CD4-positive, alpha-beta T cell (primary cell): ENCODE data around the gene SEPTIN14. TPM values are rescaled to one million over a fixed set of nuclear protein-coding genes. Genes with fewer than 3 reads are reported as not detected.
"Not testable (repeated sequence)": the region's sequence is repeated elsewhere in the genome, so short reads cannot be mapped to it uniquely, and the experiment has no call there.

Experiments used
- ATAC-seq: fragments of 200-7000 bp; cut with Tn5 transposase; one replicate; pipeline ENCODE4 v1.10.0; 2022; ENCODE audit warnings: mild to moderate bottlenecking; ENCODE audit not compliant: poor library complexity
- CTCF ChIA-PET: fragments of 350-600 bp; sonication (Branson Sonifier 250); formaldehyde crosslinking; loops from one replicate; lab custom pipeline; 2021; ENCODE audit warnings: antibody characterized with exemption, inconsistent platforms; lab: Charles Lee
- POLR2A ChIA-PET: fragments of 350-600 bp; sonication (Branson Sonifier 250); formaldehyde crosslinking; loops from one replicate; lab custom pipeline; 2021; ENCODE audit warnings: antibody characterized with exemption, inconsistent platforms; lab: Charles Lee
- DNase-seq, 14 experiments: peaks; one replicate each; pipeline ENCODE4 v3.0.0-alpha.2; 2013 to 2020; ENCODE audit warnings: mixed read lengths in 2 of 14
- H3K27ac ChIP-seq, 2 donors: one replicate each; pipeline versions ENCODE4 v1.5.1 to v1.7.0; 2013; ENCODE audit warnings: low read length in 2 of 2, low read depth in 1 of 2, mild to moderate bottlenecking in 1 of 2
- H3K27me3 ChIP-seq, 2 experiments: 1 replicate in 1 of 2; 2 replicates in 1 of 2; pipeline versions ENCODE4 v1.6.1 to v1.7.0; 2013; ENCODE audit warnings: low read length in 2 of 2, control low read depth in 1 of 2, mild to moderate bottlenecking in 1 of 2, moderate library complexity in 1 of 2; ENCODE audit not compliant: insufficient read depth in 2 of 2, control insufficient read depth in 1 of 2
- H3K36me3 ChIP-seq: one replicate; pipeline ENCODE4 v1.6.1; 2013; ENCODE audit warnings: low read length, control low read depth; ENCODE audit not compliant: insufficient read depth
- H3K4me1 ChIP-seq: one replicate; pipeline ENCODE4 v1.6.1; 2013; ENCODE audit warnings: low read length, control low read depth; ENCODE audit not compliant: insufficient read depth
- H3K4me3 ChIP-seq: one replicate; pipeline ENCODE4 v1.5.1; 2013; ENCODE audit warnings: mild to moderate bottlenecking, low read length, moderate library complexity
- H3K9me3 ChIP-seq, 2 experiments: 1 replicate in 1 of 2; 2 replicates in 1 of 2; pipeline versions ENCODE4 v1.6.1 to v1.7.0; 2013; ENCODE audit warnings: low read length in 2 of 2, mild to moderate bottlenecking in 2 of 2, control low read depth in 1 of 2, moderate library complexity in 1 of 2; ENCODE audit not compliant: control insufficient read depth in 1 of 2, insufficient read depth in 1 of 2
- H3K27ac Mint-ChIP-seq: one replicate; pipeline ENCODE4 v1.8.0; 2020; ENCODE audit warnings: mixed read lengths
- H3K27me3 Mint-ChIP-seq: one replicate; pipeline ENCODE4 v1.8.0; 2021; ENCODE audit warnings: mixed read lengths
- H3K36me3 Mint-ChIP-seq: one replicate; pipeline ENCODE4 v1.8.0; 2021; ENCODE audit warnings: low read depth, mixed read lengths
- H3K4me1 Mint-ChIP-seq: one replicate; pipeline ENCODE4 v1.8.0; 2021; ENCODE audit warnings: low read depth, mixed read lengths
- H3K4me3 Mint-ChIP-seq: one replicate; pipeline ENCODE4 v1.8.0; 2020; ENCODE audit warnings: mild to moderate bottlenecking, mixed read lengths
- H3K9me3 Mint-ChIP-seq: one replicate; pipeline ENCODE4 v1.8.0; 2020; ENCODE audit warnings: mixed read lengths
- intact Hi-C, 2 experiments: fragments of 100-400 bp; cut with DNase I in 1 of 2; cut with micrococcal nuclease in 1 of 2; formaldehyde crosslinking; loops; one replicate each; pipeline versions ENCODE4 v1.15.1 to v1.9.0; 2023 to 2025; cut with DNase I, micrococcal nuclease
- total RNA-seq, 174 experiments: library from RNA in 2 of 174; stranded (reverse) in 2 of 174; gene quantifications; one replicate each; pipeline ENCODE4 v1.2.3 and lab custom pipeline; 2021 to 2026
- TF ChIP-seq, protein P1 (sequence below): fragments of 200-600 bp; IDR thresholded peaks from one replicate; pipeline ENCODE4 v1.8.0; 2022; ENCODE audit warnings: antibody characterized with exemption, mild to moderate bottlenecking

Gene SEPTIN14
- total RNA-seq, 2 experiments from 2014 or later, result not detected

DNA sequence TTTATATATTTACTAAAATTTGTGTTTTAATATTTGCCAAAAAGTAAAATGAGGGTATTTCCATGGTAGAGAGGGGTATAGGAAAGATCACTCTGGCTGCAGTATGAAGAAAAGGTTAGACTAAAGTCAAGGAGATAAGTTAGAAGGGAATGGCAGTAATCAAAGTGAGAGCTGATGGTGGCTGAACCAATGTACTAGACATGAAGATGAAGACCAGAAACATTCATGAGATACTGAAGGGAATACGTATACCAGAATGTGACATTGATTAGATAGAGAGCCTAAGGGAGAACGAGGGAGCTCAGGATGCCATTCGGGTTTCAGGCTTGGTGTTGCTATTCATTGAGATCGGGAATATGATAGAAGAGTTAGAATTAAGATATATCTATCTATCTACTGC lies 32.5 kb upstream of the SEPTIN14 start:
- Histone ChIP-seq H3K27ac (no peak overlapping the region), H3K4me3 (no peak overlapping the region), H3K9me3 (peaks cover 0 to 2% of the 10 kb centered on the region in 2 experiments), H3K27me3 (no peaks in the 10 kb centered on the region), H3K36me3 (no peaks in the 10 kb centered on the region), H3K4me1 (no peaks in the 10 kb centered on the region)
- no peaks in the 10 kb centered on the region for H3K9me3 Mint-ChIP-seq
- POLR2A ChIA-PET, result no interaction called here
- TF ChIP-seq, protein P1, sequence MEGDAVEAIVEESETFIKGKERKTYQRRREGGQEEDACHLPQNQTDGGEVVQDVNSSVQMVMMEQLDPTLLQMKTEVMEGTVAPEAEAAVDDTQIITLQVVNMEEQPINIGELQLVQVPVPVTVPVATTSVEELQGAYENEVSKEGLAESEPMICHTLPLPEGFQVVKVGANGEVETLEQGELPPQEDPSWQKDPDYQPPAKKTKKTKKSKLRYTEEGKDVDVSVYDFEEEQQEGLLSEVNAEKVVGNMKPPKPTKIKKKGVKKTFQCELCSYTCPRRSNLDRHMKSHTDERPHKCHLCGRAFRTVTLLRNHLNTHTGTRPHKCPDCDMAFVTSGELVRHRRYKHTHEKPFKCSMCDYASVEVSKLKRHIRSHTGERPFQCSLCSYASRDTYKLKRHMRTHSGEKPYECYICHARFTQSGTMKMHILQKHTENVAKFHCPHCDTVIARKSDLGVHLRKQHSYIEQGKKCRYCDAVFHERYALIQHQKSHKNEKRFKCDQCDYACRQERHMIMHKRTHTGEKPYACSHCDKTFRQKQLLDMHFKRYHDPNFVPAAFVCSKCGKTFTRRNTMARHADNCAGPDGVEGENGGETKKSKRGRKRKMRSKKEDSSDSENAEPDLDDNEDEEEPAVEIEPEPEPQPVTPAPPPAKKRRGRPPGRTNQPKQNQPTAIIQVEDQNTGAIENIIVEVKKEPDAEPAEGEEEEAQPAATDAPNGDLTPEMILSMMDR, result no peak
- intact Hi-C loops, result no loop called here
- ATAC-seq, result no peak
- no peak overlapping the region for H3K4me3 Mint-ChIP-seq
- H3K27ac Mint-ChIP-seq, result no peak overlapping the region
- H3K36me3 Mint-ChIP-seq, result no peaks in the 10 kb centered on the region
- CTCF ChIA-PET, result no interaction called here
- DNase-seq, result no peak
- no peaks in the 10 kb centered on the region for H3K4me1 Mint-ChIP-seq
- no peaks in the 10 kb centered on the region for H3K27me3 Mint-ChIP-seq

DNA sequence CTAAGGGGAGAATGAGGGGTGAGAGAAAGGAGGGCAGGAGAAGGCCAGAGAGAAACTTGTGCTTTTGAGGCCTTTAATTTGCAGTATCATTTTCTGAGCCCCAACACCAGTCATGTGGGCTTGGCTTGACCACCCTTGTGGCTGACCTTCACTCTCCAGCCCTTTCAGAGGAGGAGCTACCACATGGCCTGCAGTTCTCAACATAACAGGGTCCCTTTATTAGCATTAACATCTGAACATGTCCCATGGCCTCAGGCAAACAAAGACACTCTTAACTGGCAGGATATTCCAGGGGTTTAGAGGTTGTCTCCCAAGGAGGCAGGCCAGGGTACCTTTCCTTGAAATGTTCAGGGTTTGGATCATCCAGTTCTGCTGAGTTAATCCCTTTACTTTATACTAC lies 31.4 kb upstream of the SEPTIN14 start:
- no peaks in the 10 kb centered on the region for H3K9me3 Mint-ChIP-seq
- H3K27ac ChIP-seq, result no peak overlapping the region
- no peaks in the 10 kb centered on the region for H3K36me3 Mint-ChIP-seq
- H3K4me3 Mint-ChIP-seq, result no peak overlapping the region
- TF ChIP-seq, protein P1, result no peak
- no peak overlapping the region for H3K27ac Mint-ChIP-seq
- H3K9me3 ChIP-seq, result no peaks in the 10 kb centered on the region
- H3K4me3 ChIP-seq, result no peak overlapping the region
- intact Hi-C loops, result no loop called here
- ATAC-seq (no peak), DNase-seq (no peak)
- no peaks in the 10 kb centered on the region for H3K36me3 ChIP-seq
- H3K4me1 Mint-ChIP-seq, result no peaks in the 10 kb centered on the region
- POLR2A ChIA-PET, result interaction anchor here (0.5 kb wide), 1 partner anchor 94 kb away, joined by 3 read pairs; no protein-coding TSS in a partner anchor
- no peaks in the 10 kb centered on the region for H3K4me1 ChIP-seq
- no peaks in the 10 kb centered on the region for H3K27me3 Mint-ChIP-seq
- H3K27me3 ChIP-seq, result no peaks in the 10 kb centered on the region
- CTCF ChIA-PET, result no interaction called here

DNA sequence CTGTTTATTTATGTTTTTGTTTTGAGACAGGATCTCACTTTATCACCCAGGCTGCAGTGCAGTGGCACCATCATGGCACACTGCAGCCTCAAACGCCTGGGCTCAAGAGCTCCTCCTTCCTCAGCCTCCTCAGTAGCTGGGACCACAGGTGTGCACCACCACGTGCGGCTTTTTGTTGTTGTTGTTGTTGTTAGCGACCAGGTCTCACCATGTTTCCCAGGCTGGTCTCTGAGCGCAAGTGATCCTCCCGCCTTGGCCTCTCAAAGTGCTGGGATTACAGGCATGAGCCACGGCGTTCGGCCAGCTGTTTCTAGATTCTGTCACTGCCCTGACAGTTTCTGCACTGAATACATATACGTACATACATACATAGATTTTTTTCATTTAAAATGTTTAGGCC lies 25.8 kb upstream of the SEPTIN14 start:
- ATAC-seq, H3K27me3 Mint-ChIP-seq, H3K36me3 ChIP-seq, H3K27ac ChIP-seq, H3K27me3 ChIP-seq, H3K9me3 Mint-ChIP-seq, CTCF ChIA-PET, H3K9me3 ChIP-seq, H3K4me1 Mint-ChIP-seq, H3K36me3 Mint-ChIP-seq, POLR2A ChIA-PET: not testable (repeated sequence)
- peak overlapping the region; percentile 90 for H3K27ac Mint-ChIP-seq
- Histone ChIP-seq H3K4me1 (peaks cover 13% of the 10 kb centered on the region), H3K4me3 (peak overlapping the region; percentile 60)
- intact Hi-C loops, result loop anchor here (2.0 to 10.0 kb wide), 7 partner anchors 62 to 1124 kb away; partner anchors contain the start of genes CCT6A (in 1 of the 2), LANCL2 (in 1 of the 2), MRPS17 (in 1 of the 2) and PSPH (in 1 of the 2)
- peak in 1 of 14 experiments; percentile 17 for DNase-seq
- peak overlapping the region; percentile 90 for H3K4me3 Mint-ChIP-seq

DNA sequence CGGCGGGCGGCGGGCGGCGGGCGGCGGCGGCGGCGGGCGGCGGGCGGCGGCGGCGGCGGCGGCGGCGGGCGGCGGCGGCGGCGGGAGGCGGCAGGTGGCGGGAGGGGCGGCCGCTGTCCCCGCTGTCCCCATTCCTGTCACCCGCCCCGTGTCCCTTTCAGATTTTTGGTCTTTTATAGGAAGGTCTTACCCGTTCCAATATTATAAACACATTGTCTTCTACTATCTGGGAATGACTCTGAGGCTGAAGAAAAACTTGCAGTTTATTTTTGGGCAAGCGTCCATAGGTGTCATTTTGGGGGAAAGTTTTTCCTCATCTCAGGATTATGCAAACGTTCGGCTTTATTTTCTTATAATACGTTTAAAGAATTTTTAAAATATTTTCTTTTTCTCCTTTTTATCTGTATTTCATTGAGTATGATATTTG lies 25.3 kb upstream of the SEPTIN14 start:
- peaks cover 6% of the 10 kb centered on the region for H3K4me1 Mint-ChIP-seq
- Histone ChIP-seq H3K9me3 (no peaks in the 10 kb centered on the region), H3K27me3 (no peaks in the 10 kb centered on the region), H3K36me3 (no peaks in the 10 kb centered on the region), H3K4me3 (peak overlapping the region; percentile 60), H3K4me1 (peaks cover 13% of the 10 kb centered on the region), H3K27ac (no peak overlapping the region)
- no peaks in the 10 kb centered on the region for H3K27me3 Mint-ChIP-seq
- H3K36me3 Mint-ChIP-seq, result peaks cover 5% of the 10 kb centered on the region
- peak; percentile 12 for ATAC-seq
- TF ChIP-seq, protein P1, result no peak
- intact Hi-C loops, result loop anchor here (1.0 to 10.0 kb wide), 9 partner anchors 63 to 1123 kb away; partner anchors contain the start of genes MRPS17 (in 2 of the 2), CCT6A (in 1 of the 2), CHCHD2 (in 1 of the 2) and LANCL2 (in 1 of the 2)
- H3K4me3 Mint-ChIP-seq, result peak overlapping the region; percentile 90
- CTCF ChIA-PET, result no interaction called here
- peak in 1 of 14 experiments; percentile 1 for DNase-seq
- no peaks in the 10 kb centered on the region for H3K9me3 Mint-ChIP-seq
- H3K27ac Mint-ChIP-seq, result peak overlapping the region; percentile 90
- POLR2A ChIA-PET, result interaction anchor here (1.5 kb wide), 1 partner anchor 522 kb away, joined by 3 read pairs; no protein-coding TSS in a partner anchor
